Lower leg skin (tissue), 4 donors: ENCODE measurements around the gene WDR64. TPM values are rescaled to one million over a fixed set of nuclear protein-coding genes. Genes with fewer than 3 reads are reported as not detected.
"Not testable (repeated sequence)": the region's sequence is repeated elsewhere in the genome, so short reads cannot be mapped to it uniquely, and the experiment has no call there.

Experiments
- DNase-seq, 2 donors: peaks; one replicate each; pipeline ENCODE4 v3.0.0-alpha.2; 2019; ENCODE audit warnings: low spot score in 2 of 2
- H3K4me3 ChIP-seq: fragments of 200-600 bp; sonication (generic); 2 replicates; pipeline ENCODE4 v1.5.1; 2017; ENCODE audit warnings: mild to moderate bottlenecking, low read depth; ENCODE audit not compliant: poor library complexity, severe bottlenecking
- POLR2A ChIP-seq, 2 donors: fragments of 450-650 bp; IDR thresholded peaks; one replicate each; pipeline ENCODE4 v1.6.1; 2016 to 2017; ENCODE audit warnings: antibody characterized with exemption in 2 of 2, mild to moderate bottlenecking in 1 of 2, moderate library complexity in 1 of 2
- WGBS, 2 donors: methylation state at CpG; one replicate each; pipeline ENCODE4 v1.1.5; 2018; 5-methylcytosine and 5-hydroxymethylcytosine counted together
- intact Hi-C: fragments of 100-400 bp; cut with DNase I; formaldehyde crosslinking; loops from one replicate; pipeline ENCODE4 v1.15.0; 2023; ENCODE audit warnings: low total_unique reads
- total RNA-seq, 4 donors: library from RNA; depleted of rRNA; stranded (reverse); fragments of >200 nt; gene quantifications; one replicate each; pipeline ENCODE4 v1.1.0, GENCODE V29; 2016
- TF ChIP-seq, protein P1 (sequence below), 3 donors: fragments of 450-650 bp; IDR thresholded peaks; one replicate each; pipeline ENCODE4 v1.5.1; 2016; ENCODE audit warnings: antibody characterized with exemption in 3 of 3, mild to moderate bottlenecking in 3 of 3, moderate library complexity in 2 of 3

The WDR64 gene
- total RNA-seq, 4 donors from 2014 or later: not detected

DNA sequence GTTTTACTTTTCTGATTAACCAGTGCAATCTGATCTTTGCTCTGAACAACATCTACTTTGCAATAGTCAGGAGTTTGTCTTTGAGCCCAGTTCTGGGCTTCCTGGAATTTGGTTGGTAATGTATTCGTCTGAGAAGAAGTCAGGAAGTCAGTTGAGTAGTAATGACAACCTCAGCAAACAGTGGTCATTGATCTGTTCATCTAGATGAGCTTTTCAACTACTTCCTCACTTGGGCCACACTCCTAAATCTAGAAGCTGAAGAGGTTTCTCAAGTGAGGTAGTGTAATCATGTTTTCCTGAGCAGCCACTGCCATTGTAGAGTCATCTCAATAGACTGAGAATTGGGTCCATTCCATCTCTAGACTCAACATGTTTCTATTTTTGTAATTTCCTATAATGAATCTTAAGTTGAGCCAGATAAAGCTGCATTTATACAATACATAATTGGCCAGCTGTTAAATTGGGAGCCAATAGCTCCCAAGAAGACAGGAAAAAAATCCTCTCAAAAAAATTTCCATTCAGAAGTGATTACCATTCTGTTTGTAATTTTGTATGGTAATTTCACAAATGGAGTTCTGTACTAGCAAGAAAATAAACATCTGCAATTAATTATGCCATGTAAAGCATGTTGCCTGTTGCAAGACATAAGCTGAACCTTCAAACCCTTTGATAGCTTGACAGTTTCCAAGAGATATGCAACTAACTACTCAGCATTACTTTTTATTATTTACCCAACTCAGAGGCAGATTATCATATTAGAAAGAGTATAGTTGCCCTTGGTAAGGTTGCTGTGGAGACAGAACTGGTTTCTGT is 49.6 kb downstream of the WDR64 start:
- TF ChIP-seq, protein P1, sequence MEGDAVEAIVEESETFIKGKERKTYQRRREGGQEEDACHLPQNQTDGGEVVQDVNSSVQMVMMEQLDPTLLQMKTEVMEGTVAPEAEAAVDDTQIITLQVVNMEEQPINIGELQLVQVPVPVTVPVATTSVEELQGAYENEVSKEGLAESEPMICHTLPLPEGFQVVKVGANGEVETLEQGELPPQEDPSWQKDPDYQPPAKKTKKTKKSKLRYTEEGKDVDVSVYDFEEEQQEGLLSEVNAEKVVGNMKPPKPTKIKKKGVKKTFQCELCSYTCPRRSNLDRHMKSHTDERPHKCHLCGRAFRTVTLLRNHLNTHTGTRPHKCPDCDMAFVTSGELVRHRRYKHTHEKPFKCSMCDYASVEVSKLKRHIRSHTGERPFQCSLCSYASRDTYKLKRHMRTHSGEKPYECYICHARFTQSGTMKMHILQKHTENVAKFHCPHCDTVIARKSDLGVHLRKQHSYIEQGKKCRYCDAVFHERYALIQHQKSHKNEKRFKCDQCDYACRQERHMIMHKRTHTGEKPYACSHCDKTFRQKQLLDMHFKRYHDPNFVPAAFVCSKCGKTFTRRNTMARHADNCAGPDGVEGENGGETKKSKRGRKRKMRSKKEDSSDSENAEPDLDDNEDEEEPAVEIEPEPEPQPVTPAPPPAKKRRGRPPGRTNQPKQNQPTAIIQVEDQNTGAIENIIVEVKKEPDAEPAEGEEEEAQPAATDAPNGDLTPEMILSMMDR (IDR thresholded peaks at IDR 0.05): no peak
- intact Hi-C loops: no loop called here
- H3K4me3 ChIP-seq: no peak overlapping the region
- WGBS, 2 donors: 19 to 36% methylated on average over 1 of the region's 1 CpG
- DNase-seq: no peak

DNA sequence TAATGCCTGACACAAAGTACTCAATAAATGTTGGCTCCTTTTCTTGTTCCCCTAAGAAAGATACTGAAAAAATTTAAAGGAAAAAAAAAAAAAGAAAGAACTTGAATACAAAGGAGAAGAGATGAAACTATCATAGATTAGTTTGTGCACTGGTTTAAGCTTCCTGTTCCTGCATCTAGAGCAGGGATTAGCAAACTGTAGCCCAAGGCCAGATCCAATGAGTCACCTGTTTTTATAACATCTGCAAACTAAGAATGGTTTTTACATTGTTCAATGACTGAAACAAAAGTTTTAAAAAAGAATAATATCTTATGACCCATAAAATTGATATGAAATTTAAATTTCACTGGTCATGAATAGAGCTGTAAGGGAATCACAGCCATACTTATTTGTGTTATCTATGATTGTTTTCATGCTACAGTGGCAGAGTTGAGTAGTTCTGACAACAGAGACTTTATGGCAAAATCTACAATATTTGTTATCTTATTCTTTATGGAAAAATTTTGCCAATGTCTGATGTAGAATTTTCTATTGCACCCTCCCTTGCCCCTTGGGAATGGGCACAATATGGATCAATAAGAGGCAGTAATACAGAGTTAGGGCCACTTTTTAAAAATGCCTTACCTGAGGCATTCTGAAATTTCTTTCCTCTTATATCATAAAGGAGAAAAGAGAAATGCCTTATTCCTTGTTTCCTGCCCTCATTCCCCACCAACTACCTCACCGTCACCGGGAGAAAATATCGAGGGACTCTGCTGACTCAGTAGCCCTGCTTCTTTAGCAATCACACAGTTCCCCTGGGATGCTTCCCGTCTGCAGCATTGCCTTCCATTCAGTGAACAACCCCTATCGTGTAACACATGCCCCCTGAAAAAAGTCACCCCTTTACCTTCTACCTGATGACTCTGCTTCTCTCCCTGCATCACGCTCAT is 50.6 kb downstream of the WDR64 start:
- DNase-seq: no peak
- H3K4me3 ChIP-seq: no peak overlapping the region
- intact Hi-C loops: no loop called here
- no peak for TF ChIP-seq POLR2A (IDR thresholded peaks at IDR 0.05)
- TF ChIP-seq, protein P1 (IDR thresholded peaks at IDR 0.05): no peak
- 86 to 87% methylated on average over 6 of the region's 6 CpGs for WGBS, 2 donors

DNA sequence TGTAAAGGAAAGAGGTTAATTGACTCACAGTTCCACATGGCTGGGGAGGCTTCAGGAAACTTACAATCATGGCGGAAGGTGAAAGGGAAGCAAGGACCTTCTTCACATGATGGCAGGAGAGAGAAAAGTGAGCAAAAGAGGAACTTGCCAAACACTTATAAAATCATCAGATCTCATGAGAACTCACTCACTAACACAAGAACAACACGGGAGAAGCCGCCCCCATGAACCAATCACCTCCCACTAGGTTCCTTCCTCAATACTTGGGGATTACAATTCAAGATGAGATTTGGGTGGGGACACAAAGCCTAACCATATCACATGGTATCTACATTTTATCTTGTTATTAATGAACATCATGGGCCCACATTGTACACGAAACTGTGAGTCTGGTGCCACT is 51.7 kb downstream of the WDR64 start:
- H3K4me3 ChIP-seq, intact Hi-C loops, DNase-seq: not testable (repeated sequence)
- 86 to 89% methylated on average over 4 of the region's 4 CpGs for WGBS, 2 donors

DNA sequence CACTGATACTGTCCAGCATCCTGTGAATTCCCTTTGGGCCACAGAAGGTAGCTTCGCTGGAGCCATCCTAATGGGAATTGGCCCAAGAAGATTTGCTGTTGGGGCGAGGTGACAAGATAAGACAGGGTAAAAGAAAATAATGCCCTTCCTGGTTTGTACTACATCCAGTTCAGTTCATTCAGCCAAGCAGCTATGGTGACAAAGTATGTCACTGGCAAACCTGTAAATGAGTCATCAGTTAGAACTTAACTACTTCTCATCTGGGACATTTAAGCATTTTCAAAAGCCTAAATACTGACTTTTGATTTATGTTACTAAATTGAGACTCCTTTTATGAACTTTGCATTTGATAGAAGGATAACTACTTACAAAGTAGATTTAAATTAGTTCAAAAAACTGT is 54.2 kb downstream of the WDR64 start:
- TF ChIP-seq, protein P1 (IDR thresholded peaks at IDR 0.05): no peak
- no peak for TF ChIP-seq POLR2A (IDR thresholded peaks at IDR 0.05)
- WGBS, 2 donors: 25 to 55% methylated on average over 2 of the region's 2 CpGs
- intact Hi-C loops: no loop called here
- DNase-seq: no peak
- no peak overlapping the region for H3K4me3 ChIP-seq

DNA sequence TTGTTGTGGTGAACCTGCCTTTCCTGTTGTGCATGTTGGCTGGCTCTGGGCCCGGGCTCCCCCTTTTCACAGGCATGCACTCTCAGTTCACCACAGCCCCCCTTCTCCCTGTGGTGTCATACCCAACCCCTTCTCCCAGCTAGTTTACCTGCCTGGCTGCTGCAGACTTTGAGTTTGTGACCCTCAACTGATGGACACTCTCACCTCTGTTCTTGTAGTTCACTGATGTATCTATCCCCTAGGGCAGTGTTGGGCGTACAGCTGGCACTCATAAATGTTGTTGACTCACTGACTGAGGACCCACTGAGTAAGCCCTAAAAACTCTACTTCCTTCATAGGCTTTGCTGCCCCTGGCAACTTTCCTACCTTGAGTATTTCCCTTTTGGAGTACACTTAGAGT is 54.9 kb downstream of the WDR64 start:
- intact Hi-C loops: no loop called here
- no peak for DNase-seq
- TF ChIP-seq POLR2A (IDR thresholded peaks at IDR 0.05): no peak
- TF ChIP-seq, protein P1 (IDR thresholded peaks at IDR 0.05): no peak
- no peak overlapping the region for H3K4me3 ChIP-seq
- WGBS, 2 donors: 40 to 53% methylated on average over 2 of the region's 2 CpGs

DNA sequence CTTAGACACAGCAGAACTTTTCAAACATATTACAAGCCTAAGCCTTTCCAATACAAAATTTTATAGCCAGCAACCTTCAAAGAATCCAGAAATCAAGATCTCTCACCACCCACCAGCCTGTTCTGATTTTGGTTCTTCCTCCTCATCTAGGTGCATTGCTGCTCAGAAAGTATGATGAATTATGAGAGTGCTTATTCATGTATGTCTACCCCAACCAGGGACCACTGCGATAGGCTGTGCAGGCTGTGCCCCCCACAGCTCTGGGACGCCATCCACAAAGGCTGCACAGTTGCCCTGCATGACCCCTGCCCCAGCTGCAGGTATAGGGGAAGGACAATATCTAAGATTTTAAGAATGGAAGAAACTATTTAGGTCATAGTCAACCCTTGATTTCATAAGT is 55.4 kb downstream of the WDR64 start:
- no peak overlapping the region for H3K4me3 ChIP-seq
- intact Hi-C loops: no loop called here
- TF ChIP-seq, protein P1 (IDR thresholded peaks at IDR 0.05): no peak
- TF ChIP-seq POLR2A (IDR thresholded peaks at IDR 0.05): no peak
- WGBS, 2 donors: 67 to 77% methylated on average over 2 of the region's 2 CpGs
- no peak for DNase-seq
